K562 (cell line): ENCODE measurements around the gene ACAD8. TPM values are rescaled to one million over a fixed set of nuclear protein-coding genes. Genes with fewer than 3 reads are reported as not detected.

Experiments used
- MTF1 ChIP-seq: fragments of 250-450 bp; sonication (Bioruptor Pico); IDR thresholded peaks from 2 replicates; pipeline ENCODE4 v1.9.0; 2021; ENCODE audit warnings: moderate library complexity, mild to moderate bottlenecking, inconsistent platforms, borderline replicate concordance
- NCOA4 ChIP-seq: fragments of 450-650 bp; IDR thresholded peaks from 2 replicates; pipeline ENCODE4 v1.6.1; 2018; ENCODE audit warnings: mild to moderate bottlenecking; ENCODE audit not compliant: partially characterized antibody
- ZBTB34 ChIP-seq: fragments of 250-450 bp; sonication (Bioruptor Pico); IDR thresholded peaks from 2 replicates; pipeline ENCODE4 v1.8.0; 2021; ENCODE audit warnings: mild to moderate bottlenecking, moderate library complexity
- ZFP91 ChIP-seq: sonication (generic); formaldehyde crosslinking; IDR thresholded peaks from 2 replicates; pipeline ENCODE4 v1.8.0; 2022; ENCODE audit warnings: mild to moderate bottlenecking, missing genetic modification reagents
- polyA plus RNA-seq, 8 experiments: library from polyadenylated mRNA; depleted of rRNA in 4 of 8; stranded (reverse) in 5 of 8; unstranded in 3 of 8; fragments of >200 nt; fragmentation: Nextera tagmentation in 2 of 8; fragmentation: Illumina TruSeq in 1 of 8; extraction: Ambion mirVana in 2 of 8; extraction: Trizol in 1 of 8; gene quantifications; 2 replicates each; pipeline versions ENCODE4 v1.2.1 to v1.2.3, GENCODE V29; 2011 to 2014; ENCODE audit warnings: inconsistent platforms in 1 of 8, missing spikeins in 1 of 8
- total RNA-seq, 7 experiments: library from RNA; depleted of rRNA in 6 of 7; stranded (reverse); fragments of >200 nt in 6 of 7; fragmentation: Illumina TruSeq in 2 of 7; extraction: Trizol in 2 of 7; gene quantifications; 2 replicates each; pipeline versions ENCODE4 v1.2.1 to v1.2.3, GENCODE V29; 2011 to 2021; ENCODE audit warnings: low replicate concordance in 1 of 7

ACAD8 gene
- total and polyA plus RNA-seq, 9 of the 15 experiments (the other 6 are each of a cell fraction or from before 2014, with no cell fraction given) = 6.5 to 34.1 (median 20.1) TPM

- TF ChIP-seq ZBTB34 (CRISPR knock-in tag) (no peak), NCOA4 (no peak), ZFP91 (no peak), MTF1 (no peak)
Observed at GRCh38 chr11:134313821-134314607, 60.6 kb downstream of the ACAD8 start (continued).

Other genes starting within 250 kb of the ACAD8 start
- gene JAM3, start 184.5 kb upstream of the ACAD8 start, total RNA-seq (2014; rRNA removed) = 0.36 and 0.53 TPM in 2 replicates
- 0.44 and 0.48 TPM in 2 replicates for gene JAM3, start 184.5 kb upstream of the ACAD8 start, total RNA-seq (2014; rRNA removed; fragmentation: Illumina TruSeq; extraction: Trizol)
- gene JAM3, start 184.5 kb upstream of the ACAD8 start, total RNA-seq (2015; rRNA removed; fragmentation: Illumina TruSeq; extraction: Trizol) = 0.19 and 0.22 TPM in 2 replicates
- 0.40 and 1.1 TPM in 2 replicates for gene JAM3, start 184.5 kb upstream of the ACAD8 start, total RNA-seq (2021)
- 0.07 and 0.42 TPM in 2 replicates for gene JAM3, start 184.5 kb upstream of the ACAD8 start, polyA plus RNA-seq (2011; rRNA removed)
- gene JAM3, start 184.5 kb upstream of the ACAD8 start, polyA plus RNA-seq (2014; fragmentation: Illumina TruSeq; extraction: Trizol) = 0.30 and 0.47 TPM in 2 replicates
- gene JAM3, start 184.5 kb upstream of the ACAD8 start, polyA plus RNA-seq (2014; fragmentation: Nextera tagmentation; extraction: Ambion mirVana) = under 1 TPM; 0.72 to 0.76 TPM
- 0.36 and 0.37 TPM in 2 replicates for gene JAM3, start 184.5 kb upstream of the ACAD8 start, polyA plus RNA-seq (2014; rRNA removed)
- gene NCAPD3, start 29.6 kb upstream of the ACAD8 start, total RNA-seq (2014; rRNA removed) = 44.7 and 63.0 TPM in 2 replicates
- 58.4 and 58.6 TPM in 2 replicates for gene NCAPD3, start 29.6 kb upstream of the ACAD8 start, total RNA-seq (2014; rRNA removed; fragmentation: Illumina TruSeq; extraction: Trizol)
- gene NCAPD3, start 29.6 kb upstream of the ACAD8 start, total RNA-seq (2015; rRNA removed; fragmentation: Illumina TruSeq; extraction: Trizol) = 59.1 and 61.1 TPM in 2 replicates
- 76.4 and 76.5 TPM in 2 replicates for gene NCAPD3, start 29.6 kb upstream of the ACAD8 start, total RNA-seq (2021)
- 50.8 and 80.6 TPM in 2 replicates for gene NCAPD3, start 29.6 kb upstream of the ACAD8 start, polyA plus RNA-seq (2011; rRNA removed)
- gene NCAPD3, start 29.6 kb upstream of the ACAD8 start, polyA plus RNA-seq (2014; fragmentation: Illumina TruSeq; extraction: Trizol) = 60.4 and 68.3 TPM in 2 replicates
- 10 to 100 TPM; 23.6 to 39.8 TPM for gene NCAPD3, start 29.6 kb upstream of the ACAD8 start, polyA plus RNA-seq (2014; fragmentation: Nextera tagmentation; extraction: Ambion mirVana)
- gene NCAPD3, start 29.6 kb upstream of the ACAD8 start, polyA plus RNA-seq (2014; rRNA removed) = 57.8 and 61.7 TPM in 2 replicates
- gene VPS26B, start 28.9 kb upstream of the ACAD8 start, total RNA-seq (2014; rRNA removed) = 25.0 and 33.0 TPM in 2 replicates
- 19.3 and 22.4 TPM in 2 replicates for gene VPS26B, start 28.9 kb upstream of the ACAD8 start, total RNA-seq (2014; rRNA removed; fragmentation: Illumina TruSeq; extraction: Trizol)
- gene VPS26B, start 28.9 kb upstream of the ACAD8 start, total RNA-seq (2015; rRNA removed; fragmentation: Illumina TruSeq; extraction: Trizol) = 26.8 and 27.4 TPM in 2 replicates
- gene VPS26B, start 28.9 kb upstream of the ACAD8 start, total RNA-seq (2021) = 35.4 and 35.7 TPM in 2 replicates
- gene VPS26B, start 28.9 kb upstream of the ACAD8 start, polyA plus RNA-seq (2011; rRNA removed) = 31.1 and 43.3 TPM in 2 replicates
- gene VPS26B, start 28.9 kb upstream of the ACAD8 start, polyA plus RNA-seq (2014; fragmentation: Illumina TruSeq; extraction: Trizol) = 34.5 and 34.8 TPM in 2 replicates
- gene VPS26B, start 28.9 kb upstream of the ACAD8 start, polyA plus RNA-seq (2014; fragmentation: Nextera tagmentation; extraction: Ambion mirVana) = 1 to 10 TPM; 3.5 to 4.6 TPM
- gene VPS26B, start 28.9 kb upstream of the ACAD8 start, polyA plus RNA-seq (2014; rRNA removed) = 26.2 and 27.5 TPM in 2 replicates
- gene THYN1, start 216 bp upstream of the ACAD8 start, total RNA-seq (2014; rRNA removed) = 68.3 and 79.8 TPM in 2 replicates
- 104 and 113 TPM in 2 replicates for gene THYN1, start 216 bp upstream of the ACAD8 start, total RNA-seq (2014; rRNA removed; fragmentation: Illumina TruSeq; extraction: Trizol)
- 103 and 106 TPM in 2 replicates for gene THYN1, start 216 bp upstream of the ACAD8 start, total RNA-seq (2015; rRNA removed; fragmentation: Illumina TruSeq; extraction: Trizol)
- gene THYN1, start 216 bp upstream of the ACAD8 start, total RNA-seq (2021) = 54.9 and 56.2 TPM in 2 replicates
- 58.0 and 93.7 TPM in 2 replicates for gene THYN1, start 216 bp upstream of the ACAD8 start, polyA plus RNA-seq (2011; rRNA removed)
- gene THYN1, start 216 bp upstream of the ACAD8 start, polyA plus RNA-seq (2014; fragmentation: Illumina TruSeq; extraction: Trizol) = 100 and 124 TPM in 2 replicates
- 100 to 1,000 TPM; 229 to 279 TPM for gene THYN1, start 216 bp upstream of the ACAD8 start, polyA plus RNA-seq (2014; fragmentation: Nextera tagmentation; extraction: Ambion mirVana)
- 80.1 and 80.4 TPM in 2 replicates for gene THYN1, start 216 bp upstream of the ACAD8 start, polyA plus RNA-seq (2014; rRNA removed)
- gene GLB1L3, start 22.8 kb downstream of the ACAD8 start, total RNA-seq (2014; rRNA removed) = 0.20 and 3.3 TPM in 2 replicates
- gene GLB1L3, start 22.8 kb downstream of the ACAD8 start, total RNA-seq (2014; rRNA removed; fragmentation: Illumina TruSeq; extraction: Trizol) = 0.51 and 1.3 TPM in 2 replicates
- 0.43 and 0.72 TPM in 2 replicates for gene GLB1L3, start 22.8 kb downstream of the ACAD8 start, total RNA-seq (2015; rRNA removed; fragmentation: Illumina TruSeq; extraction: Trizol)
- 0.27 and 0.36 TPM in 2 replicates for gene GLB1L3, start 22.8 kb downstream of the ACAD8 start, total RNA-seq (2021)
- gene GLB1L3, start 22.8 kb downstream of the ACAD8 start, polyA plus RNA-seq (2011; rRNA removed) = 0.08 and 0.67 TPM in 2 replicates
- gene GLB1L3, start 22.8 kb downstream of the ACAD8 start, polyA plus RNA-seq (2014; fragmentation: Illumina TruSeq; extraction: Trizol) = 0.40 and 0.59 TPM in 2 replicates
- gene GLB1L3, start 22.8 kb downstream of the ACAD8 start, polyA plus RNA-seq (2014; fragmentation: Nextera tagmentation; extraction: Ambion mirVana) = under 1 TPM; 0.18 to 0.30 TPM
- 0.49 and 0.59 TPM in 2 replicates for gene GLB1L3, start 22.8 kb downstream of the ACAD8 start, polyA plus RNA-seq (2014; rRNA removed)
- 13.8 and 15.7 TPM in 2 replicates for gene GLB1L2, start 78.4 kb downstream of the ACAD8 start, total RNA-seq (2014; rRNA removed)
- gene GLB1L2, start 78.4 kb downstream of the ACAD8 start, total RNA-seq (2014; rRNA removed; fragmentation: Illumina TruSeq; extraction: Trizol) = 9.5 and 10.4 TPM in 2 replicates
- gene GLB1L2, start 78.4 kb downstream of the ACAD8 start, total RNA-seq (2015; rRNA removed; fragmentation: Illumina TruSeq; extraction: Trizol) = 10.0 and 10.9 TPM in 2 replicates
- gene GLB1L2, start 78.4 kb downstream of the ACAD8 start, total RNA-seq (2021) = 15.4 and 16.8 TPM in 2 replicates
- 20.8 and 21.4 TPM in 2 replicates for gene GLB1L2, start 78.4 kb downstream of the ACAD8 start, polyA plus RNA-seq (2011; rRNA removed)
- 19.1 and 19.2 TPM in 2 replicates for gene GLB1L2, start 78.4 kb downstream of the ACAD8 start, polyA plus RNA-seq (2014; fragmentation: Illumina TruSeq; extraction: Trizol)
- 1 to 10 TPM in 1 of 2 experiments, under 1 TPM in 1; 0.84 to 2.5 TPM for gene GLB1L2, start 78.4 kb downstream of the ACAD8 start, polyA plus RNA-seq (2014; fragmentation: Nextera tagmentation; extraction: Ambion mirVana)
- gene GLB1L2, start 78.4 kb downstream of the ACAD8 start, polyA plus RNA-seq (2014; rRNA removed) = 14.9 and 15.6 TPM in 2 replicates
- gene B3GAT1, start 158.7 kb downstream of the ACAD8 start, total RNA-seq (2014; rRNA removed) = 0.18 and 0.45 TPM in 2 replicates
- gene B3GAT1, start 158.7 kb downstream of the ACAD8 start, total RNA-seq (2014; rRNA removed; fragmentation: Illumina TruSeq; extraction: Trizol) = 0.04 and 0.13 TPM in 2 replicates
- gene B3GAT1, start 158.7 kb downstream of the ACAD8 start, total RNA-seq (2015; rRNA removed; fragmentation: Illumina TruSeq; extraction: Trizol) = 0.11 and 0.15 TPM in 2 replicates
- gene B3GAT1, start 158.7 kb downstream of the ACAD8 start, total RNA-seq (2021) = 0.42 and 0.53 TPM in 2 replicates
- gene B3GAT1, start 158.7 kb downstream of the ACAD8 start, polyA plus RNA-seq (2011; rRNA removed) = 0.04 and 0.08 TPM in 2 replicates
- 0.22 and 0.33 TPM in 2 replicates for gene B3GAT1, start 158.7 kb downstream of the ACAD8 start, polyA plus RNA-seq (2014; fragmentation: Illumina TruSeq; extraction: Trizol)
- gene B3GAT1, start 158.7 kb downstream of the ACAD8 start, polyA plus RNA-seq (2014; fragmentation: Nextera tagmentation; extraction: Ambion mirVana) = under 1 TPM in 1 of 2 experiments, not detected in 1; 0.01 TPM
- 0.17 and 0.22 TPM in 2 replicates for gene B3GAT1, start 158.7 kb downstream of the ACAD8 start, polyA plus RNA-seq (2014; rRNA removed)